Measurements from ENCODE around the gene KCTD11.
A peak's percentile ranks its signal among the peaks of the same experiment; 100 is the strongest.

The KCTD11 gene

GRCh38 chr17:7351665-7352502, at the start of gene KCTD11:
Gene KCTD11 (plus strand): TSS chr17:7352162.
- no peak; the same call in 1 of the 2 replicates for TF ChIP-seq CTCF (IDR thresholded peaks at IDR 0.05; ENCODE audit: low read depth, low read length)
- peak within 1 kb of the TSS; percentile 91 for H3K4me3 ChIP-seq (ENCODE audit: low read depth, low read length)

GRCh38 chr17:7304179-7304578, 47.8 kb upstream of the KCTD11 start:
- TF ChIP-seq CTCF (IDR thresholded peaks at IDR 0.05; ENCODE audit: low read depth, low read length): no peak
- no peak overlapping the region for H3K4me3 ChIP-seq (ENCODE audit: low read depth, low read length)

- TF ChIP-seq CTCF (IDR thresholded peaks at IDR 0.05; ENCODE audit: low read depth, low read length): no peak
- H3K4me3 ChIP-seq (ENCODE audit: low read depth, low read length): peak within 1 kb of the TSS; percentile 98
Measured at GRCh38 chr17:7306911-7307685, 44.9 kb upstream of the KCTD11 start, which contains the start of gene EIF5A. Gene EIF5A (plus strand): TSS chr17:7307628. CDS start chr17:7309636, 2,008 bp downstream.

GRCh38 chr17:7307686-7308624, 44.0 kb upstream of the KCTD11 start:
- peak overlapping the region; percentile 98 for H3K4me3 ChIP-seq (ENCODE audit: low read depth, low read length)
- no peak for TF ChIP-seq CTCF (IDR thresholded peaks at IDR 0.05; ENCODE audit: low read depth, low read length)

GRCh38 chr17:7308625-7309433, 43.1 kb upstream of the KCTD11 start:
- TF ChIP-seq CTCF (IDR thresholded peaks at IDR 0.05; ENCODE audit: low read depth, low read length): no peak
- peak overlapping the region; percentile 98 for H3K4me3 ChIP-seq (ENCODE audit: low read depth, low read length)

GRCh38 chr17:7309628-7310027, 42.3 kb upstream of the KCTD11 start:
- peak overlapping the region; percentile 98; the same call in 1 of the 2 replicates for H3K4me3 ChIP-seq (ENCODE audit: low read depth, low read length)
- no peak for TF ChIP-seq CTCF (IDR thresholded peaks at IDR 0.05; ENCODE audit: low read depth, low read length)
